ENCODE data around the gene GALK1.

GALK1 gene

GRCh38 chr17:75748706-75749105 lies 16.3 kb downstream of the GALK1 start:
- DNase-seq: no peak

- no peak for DNase-seq
Measured at GRCh38 chr17:75743625-75744206, 21.3 kb downstream of the GALK1 start.

GRCh38 chr17:75742337-75742736 lies 22.7 kb downstream of the GALK1 start:
- DNase-seq: no peak

- no peak for DNase-seq
Measured at GRCh38 chr17:75740631-75741077, 24.3 kb downstream of the GALK1 start.

- no peak for DNase-seq
Measured at GRCh38 chr17:75740215-75740614, 24.8 kb downstream of the GALK1 start.

- DNase-seq: no peak
Measured at GRCh38 chr17:75739801-75740200, 25.2 kb downstream of the GALK1 start.

GRCh38 chr17:75739174-75739573 lies 25.8 kb downstream of the GALK1 start:
- no peak for DNase-seq

- peak; percentile 71 for DNase-seq
Measured at GRCh38 chr17:75738218-75738802, 26.7 kb downstream of the GALK1 start.

GRCh38 chr17:75737133-75737962 lies 27.6 kb downstream of the GALK1 start:
- DNase-seq: no peak

- DNase-seq: no peak
Measured at GRCh38 chr17:75736173-75736835, 28.7 kb downstream of the GALK1 start.

GRCh38 chr17:75734674-75735294 lies 30.2 kb downstream of the GALK1 start:
- no peak for DNase-seq

GRCh38 chr17:75733471-75733870 lies 31.5 kb downstream of the GALK1 start:
- DNase-seq: no peak

- no peak for DNase-seq
Measured at GRCh38 chr17:75731716-75732498, 33.1 kb downstream of the GALK1 start.

GRCh38 chr17:75731086-75731715 lies 33.8 kb downstream of the GALK1 start:
- DNase-seq: no peak

- DNase-seq: no peak
Measured at GRCh38 chr17:75730065-75730464, 34.9 kb downstream of the GALK1 start.

GRCh38 chr17:75729351-75729750 lies 35.6 kb downstream of the GALK1 start:
- DNase-seq: no peak

- no peak for DNase-seq
Measured at GRCh38 chr17:75727391-75727790, 37.6 kb downstream of the GALK1 start.

- DNase-seq: no peak
Measured at GRCh38 chr17:75725504-75725903, 39.5 kb downstream of the GALK1 start.

- DNase-seq: no peak
Measured at GRCh38 chr17:75724016-75725003, 40.7 kb downstream of the GALK1 start.

- no peak for DNase-seq
Measured at GRCh38 chr17:75723171-75723930, 41.6 kb downstream of the GALK1 start.

All from activated CD4-positive, alpha-beta T cell treated with anti-CD3 and anti-CD28 coated beads, Interleukin-2, Interleukin-6, amounts not matched to agents 100 ng/mL and 50 ng/mL, durations not matched to agents 16 hours and 8 hours (primary cell).